Activated effector memory CD4-positive, alpha-beta T cell treated with Interleukin-2 at 50 U/mL for 16 hours (primary cell): ENCODE data around the gene INSYN2A.

Source experiments
- DNase-seq: peaks from one replicate; pipeline ENCODE4 v3.0.0-alpha.2; 2020

Gene INSYN2A

DNA sequence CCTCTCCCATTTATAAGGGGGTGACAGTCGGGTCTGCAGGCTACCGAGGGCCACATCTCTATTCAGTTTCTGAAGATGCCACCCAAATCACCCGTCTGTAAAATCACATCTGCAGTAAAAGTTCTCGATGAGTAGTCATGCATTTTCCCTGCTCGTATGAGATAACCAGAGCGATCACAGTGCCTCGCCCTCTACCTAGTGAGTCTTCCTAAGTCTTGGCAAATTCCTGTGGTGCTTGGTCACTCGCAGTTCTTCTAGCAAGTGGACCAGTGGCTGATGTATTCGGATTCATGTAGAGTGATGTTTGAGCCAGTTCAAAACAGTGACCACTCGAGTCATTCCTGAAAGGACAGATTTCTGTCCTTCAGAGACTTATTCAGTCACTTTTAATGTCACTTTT is 44.9 kb downstream of the INSYN2A start:
- no peak for DNase-seq

DNA sequence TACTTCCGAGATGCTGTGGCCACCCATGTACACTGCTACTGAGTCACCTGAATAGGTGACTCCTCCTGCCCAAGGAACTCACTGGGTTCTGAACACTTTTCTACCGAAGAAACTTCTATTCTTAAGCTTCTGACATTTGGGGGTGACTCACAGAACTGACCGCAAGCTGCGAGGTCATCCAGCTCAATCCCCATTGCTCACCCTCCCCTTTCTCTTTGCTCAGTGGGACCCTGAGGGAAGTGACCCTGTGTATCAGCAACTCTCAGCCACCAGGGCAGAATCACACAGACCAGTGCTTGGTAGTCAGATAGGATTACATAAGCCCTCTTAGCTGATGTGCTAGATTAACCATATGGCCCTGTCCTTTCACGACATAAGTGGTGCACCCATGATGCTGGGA is 46.3 kb downstream of the INSYN2A start:
- DNase-seq: no peak

DNA sequence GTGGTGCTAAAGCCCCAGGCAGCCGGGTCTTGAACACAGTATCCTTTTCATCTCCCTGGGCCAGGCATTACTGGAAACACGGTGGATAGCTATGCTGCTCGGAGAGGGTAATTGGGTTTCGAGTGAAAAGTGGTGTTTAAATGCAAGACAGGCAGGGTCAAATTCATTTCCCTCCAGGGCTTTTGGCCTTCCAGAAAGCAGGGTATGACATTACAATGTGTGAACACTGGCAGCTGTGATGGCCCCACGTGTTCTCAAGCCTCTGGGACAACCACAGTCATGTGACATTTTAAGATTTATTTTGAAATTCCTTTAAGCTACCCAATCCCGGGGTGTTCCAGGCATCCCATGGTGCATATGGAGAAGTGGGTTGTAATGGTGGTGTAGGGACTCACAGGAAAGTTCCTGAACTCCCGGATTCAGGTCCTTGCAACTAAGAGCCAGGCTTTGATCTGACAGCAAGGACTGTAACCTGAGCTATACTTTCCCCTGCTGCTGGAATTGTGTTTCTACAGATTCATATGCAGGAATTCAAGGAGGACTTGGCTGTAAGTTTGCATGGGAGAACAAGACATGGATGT is 46.8 kb downstream of the INSYN2A start:
- no peak for DNase-seq

DNA sequence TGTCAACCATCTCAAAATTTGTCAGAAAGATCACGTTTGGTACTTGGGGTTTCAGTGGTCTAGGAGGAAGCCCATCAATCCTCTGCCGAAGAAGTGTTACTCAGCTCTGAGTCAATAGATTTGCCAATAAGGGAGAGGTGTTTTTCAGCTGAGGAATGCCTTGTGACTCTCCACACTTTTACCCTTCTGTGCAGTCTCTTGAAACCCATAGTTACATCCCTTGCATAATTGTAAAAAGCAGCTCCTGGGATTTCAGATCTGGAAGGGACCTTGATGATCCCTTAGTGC is 47.5 kb downstream of the INSYN2A start:
- no peak for DNase-seq

DNA sequence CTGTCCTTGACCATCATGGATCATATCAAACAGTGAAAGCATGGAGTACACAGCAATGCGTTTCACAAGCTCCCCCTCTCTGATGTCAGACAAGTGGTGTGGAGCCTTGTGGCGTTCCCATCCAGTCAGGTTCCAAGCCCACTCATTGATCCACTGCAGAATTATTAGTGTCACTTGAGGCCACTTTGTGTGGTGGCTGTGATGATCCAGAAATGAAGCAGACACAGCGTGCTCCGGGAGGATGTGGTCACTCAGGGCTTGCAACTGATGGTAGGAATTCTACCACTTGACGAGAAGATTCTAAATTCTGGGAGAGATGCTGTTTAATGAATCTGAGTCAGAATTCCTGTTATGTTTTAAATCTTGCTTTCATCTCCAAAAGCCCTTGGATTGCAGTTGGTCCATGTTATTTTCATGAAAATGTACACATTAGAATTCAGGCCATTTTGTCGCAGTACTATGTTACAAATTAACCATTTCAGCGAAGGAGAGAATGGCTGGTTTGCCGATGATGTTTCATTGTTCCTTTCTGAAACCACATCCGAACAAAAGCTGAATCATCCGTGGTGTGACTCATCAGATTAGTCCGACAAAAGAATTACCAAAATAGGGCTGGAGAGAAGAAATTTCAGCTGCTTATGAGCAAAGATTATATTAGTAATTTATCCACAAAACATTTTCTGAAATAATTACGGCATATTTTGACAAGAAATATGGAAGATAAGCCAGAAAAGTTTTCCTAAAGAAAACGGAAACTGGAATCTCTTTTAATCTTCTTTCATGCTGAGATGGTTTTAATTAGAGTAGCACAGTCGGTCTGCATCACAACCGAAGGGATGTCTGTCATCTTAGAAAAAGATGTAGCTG is 48.1 kb downstream of the INSYN2A start:
- no peak for DNase-seq

DNA sequence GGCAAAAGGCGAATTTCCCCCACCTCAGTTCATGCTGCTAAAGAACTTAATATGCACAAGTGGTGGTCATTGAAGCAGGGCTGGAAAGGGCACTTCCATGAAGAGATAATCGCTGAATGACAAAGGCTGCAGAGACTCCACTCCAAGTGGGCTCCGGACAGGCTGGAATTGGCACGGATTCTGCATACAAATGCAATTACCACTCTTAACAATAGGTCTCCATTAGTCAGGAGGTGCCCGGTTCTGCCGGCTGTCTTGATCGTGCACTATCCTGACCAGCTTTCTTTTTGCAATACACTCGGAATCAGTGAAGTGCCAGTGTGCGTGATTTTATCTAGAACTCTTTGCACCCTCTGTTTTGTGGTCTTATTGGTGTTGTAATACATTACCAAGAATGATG is 49.7 kb downstream of the INSYN2A start:
- no peak for DNase-seq
